NCI-H2107 (cell line): ENCODE measurements around the gene TMEM150C.
A peak's percentile ranks its signal among the peaks of the same experiment; 100 is the strongest.
"Not testable (repeated sequence)": the region's sequence is repeated elsewhere in the genome, so short reads cannot be mapped to it uniquely, and the experiment has no call there.

Experiments used
- DNase-seq: peaks from one replicate; lab custom pipeline; 2025; lab: John Stamatoyannopoulos, UW

TMEM150C gene

DNA sequence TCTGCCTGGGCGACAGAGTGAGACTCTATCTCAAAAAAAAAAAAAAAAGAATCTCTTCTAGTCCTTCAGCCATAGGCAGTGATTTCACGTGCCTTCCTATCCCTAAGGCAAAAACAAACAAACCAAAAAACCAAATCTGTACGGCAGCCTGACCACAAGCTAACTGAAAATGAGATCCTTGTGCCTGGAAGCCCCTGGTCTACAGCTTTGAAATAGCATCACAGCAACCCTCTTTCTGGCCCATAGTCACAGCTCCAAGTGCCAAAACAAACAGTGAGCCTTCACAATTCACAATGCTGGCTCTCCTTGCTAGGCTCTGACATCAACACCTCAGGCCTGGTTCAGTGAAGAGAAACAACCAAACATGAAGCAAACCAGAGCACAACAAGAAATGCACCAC lies 46.1 kb downstream of the TMEM150C start:
- DNase-seq: no peak

DNA sequence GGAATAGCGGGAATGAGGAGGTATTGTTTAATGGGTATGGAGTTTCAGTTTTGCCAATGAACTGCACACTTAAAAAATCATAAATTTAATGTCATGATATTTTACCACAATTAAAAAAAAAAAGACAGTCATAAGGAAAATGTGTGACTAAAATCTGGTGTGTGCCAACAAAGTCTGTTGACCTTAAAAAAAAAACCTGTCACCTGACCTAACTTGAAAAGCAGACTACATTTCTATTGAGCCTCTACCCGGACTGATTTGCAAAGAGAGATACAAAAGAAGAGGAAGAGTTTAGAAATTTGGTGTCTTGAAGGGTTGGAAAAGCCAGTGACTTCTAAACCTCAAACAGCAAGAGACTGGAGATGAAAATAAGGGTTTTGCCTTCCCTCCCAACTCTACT lies 48.4 kb downstream of the TMEM150C start:
- DNase-seq: no peak

GRCh38 chr4:82510216-82510615 lies 51.6 kb downstream of the TMEM150C start:
- no peak for DNase-seq

DNA sequence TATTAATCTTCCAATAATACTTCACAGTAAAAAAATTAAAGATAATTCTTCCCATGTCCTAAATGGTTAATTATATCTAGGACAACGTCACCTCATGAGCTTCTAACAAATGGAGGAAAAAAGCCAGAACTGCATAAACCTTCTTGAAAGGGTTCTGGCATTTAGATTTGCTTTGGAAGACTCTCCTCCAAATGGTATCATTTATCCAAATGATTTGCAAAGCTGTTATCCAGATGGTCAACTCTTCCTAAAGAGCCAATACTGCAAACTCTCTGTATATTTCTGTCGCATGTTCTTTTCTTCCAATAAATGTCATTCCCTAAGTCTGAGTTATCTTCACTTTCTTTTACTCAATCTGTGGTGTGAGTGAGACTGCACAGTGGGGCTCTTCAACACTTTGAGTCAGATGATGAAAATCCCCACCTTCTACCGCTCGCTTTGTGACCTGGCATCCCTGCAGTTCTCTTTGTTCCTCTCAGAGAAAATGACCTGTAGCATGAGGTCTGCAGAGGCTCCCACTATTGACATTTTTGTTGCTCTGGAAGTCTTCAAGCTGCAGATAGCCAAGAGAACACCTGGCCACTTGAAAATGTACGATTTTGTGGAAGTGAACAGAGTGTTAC lies 52.9 kb downstream of the TMEM150C start:
- no peak for DNase-seq

GRCh38 chr4:82508011-82508410 lies 53.8 kb downstream of the TMEM150C start:
- DNase-seq: no peak

DNA sequence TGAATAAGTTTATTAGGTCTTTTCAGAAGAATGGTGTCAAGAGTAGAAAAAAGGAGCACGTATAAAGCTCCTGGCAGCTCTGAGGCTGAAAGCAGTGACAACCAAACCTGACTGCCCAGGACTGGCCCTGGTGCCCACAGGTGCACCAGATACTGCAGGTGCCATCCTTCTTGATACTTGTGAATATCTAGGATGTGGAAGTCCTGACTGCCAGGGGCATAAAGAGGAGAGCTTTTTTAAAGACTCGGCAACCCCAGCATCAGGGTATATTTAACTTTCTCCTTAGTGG lies 60.7 kb downstream of the TMEM150C start:
- no peak for DNase-seq

- DNase-seq: no peak
Measured at GRCh38 chr4:82500435-82501153, 61.2 kb downstream of the TMEM150C start.

DNA sequence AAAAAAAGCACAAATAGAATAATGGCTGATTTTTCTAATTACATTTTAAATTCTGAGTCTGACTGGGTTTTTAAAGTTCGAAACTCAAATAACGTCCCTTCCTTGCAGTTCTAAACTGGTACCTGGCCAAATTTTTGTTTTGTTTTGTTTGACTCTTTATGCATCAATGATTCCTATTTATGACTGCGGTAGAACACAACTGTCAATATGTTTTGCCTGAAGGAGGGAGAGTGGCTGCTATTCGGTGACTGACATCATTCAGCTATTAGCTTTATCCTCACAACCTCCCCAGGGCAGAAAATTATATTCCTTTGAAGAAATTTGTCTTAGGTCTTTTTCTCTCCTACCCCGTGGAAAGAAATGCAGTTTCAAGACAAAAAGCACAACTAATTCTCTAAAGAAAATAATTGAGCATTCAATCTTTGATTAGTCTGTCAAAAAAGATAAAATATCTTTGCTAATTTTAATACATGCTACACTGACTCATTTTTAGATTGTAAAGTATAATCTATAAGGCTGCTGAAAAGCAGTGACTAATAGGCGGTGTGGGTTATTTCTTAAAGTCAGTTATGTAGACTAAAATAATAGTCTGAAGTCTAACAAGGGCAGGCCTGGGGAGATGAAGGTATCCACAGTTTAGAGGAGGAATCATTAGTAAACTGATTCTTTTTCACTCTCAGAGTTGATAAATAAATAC lies 61.9 kb downstream of the TMEM150C start:
- peak; percentile 14 for DNase-seq

GRCh38 chr4:82496349-82496748 lies 65.4 kb downstream of the TMEM150C start:
- DNase-seq: no peak

DNA sequence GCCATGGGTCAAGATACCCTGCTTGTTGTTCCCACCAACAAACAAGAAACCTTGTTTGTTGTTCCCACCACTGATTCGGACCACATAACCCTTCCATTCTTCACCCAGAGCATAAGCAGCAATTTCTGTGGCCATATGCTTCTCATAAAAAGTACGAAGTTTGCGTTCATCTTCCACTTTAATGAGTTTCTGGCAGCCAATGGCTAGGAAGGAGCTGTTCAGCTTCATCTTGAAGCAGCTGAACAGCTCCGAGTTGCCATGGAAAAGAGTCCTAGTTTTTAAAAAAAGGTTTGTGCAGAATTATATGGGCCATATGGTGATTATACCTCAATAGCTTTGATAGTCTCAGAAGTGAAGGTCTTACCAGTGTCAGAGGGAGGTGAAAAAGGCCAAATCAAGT lies 66.1 kb downstream of the TMEM150C start:
- no peak for DNase-seq

- DNase-seq: no peak
Measured at GRCh38 chr4:82493721-82494425, 67.9 kb downstream of the TMEM150C start.

DNA sequence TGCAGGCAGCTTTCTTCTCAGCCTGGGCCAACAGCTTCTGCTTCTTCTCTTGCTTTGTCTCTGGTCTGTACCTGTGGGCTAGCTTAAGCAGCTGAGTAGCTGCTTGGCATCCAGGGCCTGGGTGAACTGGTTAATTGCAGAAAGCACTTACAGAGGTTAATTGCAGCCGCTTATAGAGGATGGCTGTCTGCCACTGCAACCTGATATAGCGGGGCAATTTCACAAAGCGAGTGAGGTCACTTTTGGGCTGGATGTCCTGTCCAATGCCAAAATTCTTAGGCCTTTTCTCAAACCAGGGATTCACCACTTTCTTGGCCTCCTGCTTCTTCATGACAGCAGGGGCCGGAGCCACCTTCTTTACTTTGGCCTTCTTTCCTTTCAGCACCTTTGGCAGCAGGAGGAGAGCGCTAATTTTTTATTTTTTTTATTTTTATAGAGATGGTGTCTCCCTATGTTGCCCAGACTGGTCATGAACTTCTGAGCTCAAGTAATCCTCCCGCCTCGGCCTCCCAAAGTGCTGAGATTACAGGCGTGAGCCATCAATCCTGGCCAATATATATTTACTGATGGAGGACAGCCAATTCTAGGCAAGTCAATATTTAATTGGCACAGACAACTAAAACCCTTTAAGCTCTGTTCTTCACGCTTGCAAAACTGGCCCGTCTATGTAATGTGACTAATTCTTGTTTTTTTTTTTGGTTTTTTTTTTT lies 70.4 kb downstream of the TMEM150C start:
- no peak for DNase-seq

- DNase-seq: no peak
Measured at GRCh38 chr4:82489987-82490386, 71.8 kb downstream of the TMEM150C start.

DNA sequence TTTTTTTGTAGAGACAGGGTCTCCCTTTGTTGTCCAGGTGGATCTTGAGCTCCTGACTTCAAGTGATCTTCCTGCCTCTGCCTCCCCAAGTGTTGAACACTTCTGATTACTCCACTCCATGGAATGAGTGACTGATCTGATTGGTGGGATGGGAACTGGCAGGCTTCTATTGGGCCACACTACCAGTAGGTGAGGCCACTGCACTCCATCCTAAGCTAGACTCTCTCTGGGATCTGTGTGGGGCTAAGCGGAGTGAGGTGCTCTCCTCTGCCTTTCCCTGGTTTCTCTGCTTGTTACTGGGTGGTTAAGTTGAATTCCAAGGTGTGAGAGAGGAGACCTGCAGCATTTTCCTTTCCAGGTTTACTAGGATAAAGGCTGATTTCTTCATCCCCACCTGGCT lies 72.7 kb downstream of the TMEM150C start:
- no peak for DNase-seq

GRCh38 chr4:82484996-82485783 lies 76.6 kb downstream of the TMEM150C start:
- no peak for DNase-seq

GRCh38 chr4:82482387-82482786 lies 79.4 kb downstream of the TMEM150C start:
- DNase-seq: no peak

DNA sequence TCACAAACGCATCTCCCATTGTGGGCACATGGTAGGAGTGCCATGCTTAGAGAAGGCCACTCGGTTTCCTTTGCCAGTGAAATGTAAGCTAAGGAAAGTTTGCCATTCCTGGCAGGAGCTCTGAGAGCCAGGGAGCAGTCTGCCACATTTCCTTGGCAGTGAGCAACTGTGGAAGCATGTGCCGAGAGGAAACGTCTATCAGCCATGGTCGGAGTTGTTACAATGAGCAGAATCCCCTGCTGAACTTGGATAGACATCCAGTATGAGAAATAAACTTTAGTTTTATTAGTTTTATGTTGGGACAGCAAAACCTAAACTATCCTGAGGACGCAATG lies 80.3 kb downstream of the TMEM150C start:
- DNase-seq: no peak

GRCh38 chr4:82480771-82481505 lies 80.8 kb downstream of the TMEM150C start:
- no peak for DNase-seq

- no peak for DNase-seq
Measured at GRCh38 chr4:82479562-82479961, 82.2 kb downstream of the TMEM150C start.

DNA sequence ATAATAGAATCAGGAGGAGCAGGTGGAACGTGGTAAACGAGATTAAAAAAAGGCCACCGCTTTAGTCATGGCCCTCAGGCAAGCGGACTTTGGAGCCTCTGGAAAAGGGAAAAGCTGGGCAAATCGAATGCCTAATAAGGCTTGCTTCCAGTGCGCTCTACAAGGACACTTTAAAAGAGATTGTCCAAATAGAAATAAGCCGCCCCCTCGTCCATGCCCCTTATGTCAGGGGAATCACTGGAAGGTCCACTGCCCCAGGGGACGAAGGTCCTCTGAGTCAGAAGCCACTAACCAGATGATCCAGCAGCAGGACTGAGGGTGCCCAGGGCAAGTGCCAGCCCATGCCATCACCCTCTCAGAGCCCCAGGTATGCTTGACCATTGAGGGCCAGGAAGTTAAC lies 84.3 kb downstream of the TMEM150C start:
- DNase-seq: not testable (repeated sequence)

- not testable (repeated sequence) for DNase-seq
Measured at GRCh38 chr4:82475931-82476330, 85.9 kb downstream of the TMEM150C start.
